Renal pelvis (tissue), 12 donors: ENCODE data around the gene TMED1. TPM values are rescaled to one million over a fixed set of nuclear protein-coding genes. Genes with fewer than 3 reads are reported as not detected.
"Not testable (repeated sequence)": the region's sequence is repeated elsewhere in the genome, so short reads cannot be mapped to it uniquely, and the experiment has no call there.

Experiments used
- DNase-seq: peaks from one replicate; pipeline ENCODE4 v3.0.0-alpha.2; 2013
- long read RNA-seq, 16 experiments: transcript quantifications; one replicate each; lab custom pipeline, GENCODE V29; 2026
- polyA plus RNA-seq, 3 donors: library from polyadenylated mRNA; unstranded; fragments of 120-200 nt; gene quantifications; one replicate each; pipeline ENCODE4 v1.2.1, GENCODE V29; 2013; ENCODE audit not compliant: insufficient read length in 3 of 3

The TMED1 gene
- polyA plus RNA-seq = 10 to 100 TPM; 52.6 to 65.4 (median 64.4) TPM
- long read RNA-seq, donor 1, transcript TMED1-201 (4 exons, 1,340 nt) = major isoform, 33 of 33 reads
- long read RNA-seq, donor 1, partial matches to known transcripts = 0 of 33 reads
- long read RNA-seq, donor 1, other reads (novel, unspliced or antisense) = 0 of 33 reads
- long read RNA-seq, donor 2, transcript TMED1-201 (4 exons, 1,340 nt) = major isoform, 38 of 39 reads
- long read RNA-seq, donor 2, partial matches to known transcripts = 0 of 39 reads
- long read RNA-seq, donor 2, other reads (novel, unspliced or antisense) = 0 of 39 reads
- long read RNA-seq, donor 3, transcript TMED1-201 (4 exons, 1,340 nt) = major isoform, 27 of 32 reads
- long read RNA-seq, donor 3, partial matches to known transcripts = 5 of 32 reads
- long read RNA-seq, donor 3, other reads (novel, unspliced or antisense) = 0 of 32 reads
- long read RNA-seq, donor 4, transcript TMED1-201 (4 exons, 1,340 nt) = major isoform, 28 of 28 reads
- long read RNA-seq, donor 4, partial matches to known transcripts = 0 of 28 reads
- long read RNA-seq, donor 4, other reads (novel, unspliced or antisense) = 0 of 28 reads
- long read RNA-seq, donor 5, transcript TMED1-201 (4 exons, 1,340 nt) = major isoform, 20 of 20 reads
- long read RNA-seq, donor 5, partial matches to known transcripts = 0 of 20 reads
- long read RNA-seq, donor 5, other reads (novel, unspliced or antisense) = 0 of 20 reads
- long read RNA-seq, donor 6, transcript TMED1-201 (4 exons, 1,340 nt) = major isoform, 29 of 29 reads
- long read RNA-seq, donor 6, partial matches to known transcripts = 0 of 29 reads
- long read RNA-seq, donor 6, other reads (novel, unspliced or antisense) = 0 of 29 reads
- long read RNA-seq, donor 7, transcript TMED1-201 (4 exons, 1,340 nt) = major isoform, 40 of 40 reads
- long read RNA-seq, donor 7, partial matches to known transcripts = 0 of 40 reads
- long read RNA-seq, donor 7, other reads (novel, unspliced or antisense) = 0 of 40 reads
- long read RNA-seq, donor 8, transcript TMED1-201 (4 exons, 1,340 nt) = major isoform, 15 of 15 reads
- long read RNA-seq, donor 8, partial matches to known transcripts = 0 of 15 reads
- long read RNA-seq, donor 8, other reads (novel, unspliced or antisense) = 0 of 15 reads
- long read RNA-seq, donor 9, transcript TMED1-201 (4 exons, 1,340 nt) = major isoform, 48 of 53 reads
- long read RNA-seq, donor 9, partial matches to known transcripts = 5 of 53 reads
- long read RNA-seq, donor 9, other reads (novel, unspliced or antisense) = 0 of 53 reads
- long read RNA-seq, donor 10, transcript TMED1-201 (4 exons, 1,340 nt) = major isoform, 37 of 38 reads
- long read RNA-seq, donor 10, partial matches to known transcripts = 0 of 38 reads
- long read RNA-seq, donor 10, other reads (novel, unspliced or antisense) = 0 of 38 reads
- long read RNA-seq, donor 11, transcript TMED1-201 (4 exons, 1,340 nt) = major isoform, 31 of 31 reads
- long read RNA-seq, donor 11, partial matches to known transcripts = 0 of 31 reads
- long read RNA-seq, donor 11, other reads (novel, unspliced or antisense) = 0 of 31 reads
- long read RNA-seq, donor 12, transcript TMED1-201 (4 exons, 1,340 nt) = major isoform, 34 of 36 reads
- long read RNA-seq, donor 12, partial matches to known transcripts = 0 of 36 reads
- long read RNA-seq, donor 12, other reads (novel, unspliced or antisense) = 0 of 36 reads
- long read RNA-seq, donor 13, transcript TMED1-201 (4 exons, 1,340 nt) = major isoform, 16 of 16 reads
- long read RNA-seq, donor 13, partial matches to known transcripts = 0 of 16 reads
- long read RNA-seq, donor 13, other reads (novel, unspliced or antisense) = 0 of 16 reads
- long read RNA-seq, donor 14 = 0 reads
- long read RNA-seq, donor 15 = 0 reads
- long read RNA-seq, donor 16, transcript TMED1-201 (4 exons, 1,340 nt) = major isoform, 40 of 40 reads
- long read RNA-seq, donor 16, partial matches to known transcripts = 0 of 40 reads
- long read RNA-seq, donor 16, other reads (novel, unspliced or antisense) = 0 of 40 reads

GRCh38 chr19:10835754-10836478 is at the start of gene TMED1:
TMED1 (minus strand) TSS chr19:10836212; CDS start chr19:10836191, 21 bp downstream.
- peak; percentile 99 for DNase-seq

- DNase-seq = no peak
These were observed 49.5 kb upstream of the TMED1 start for GRCh38 chr19:10885201-10886169.

GRCh38 chr19:10884274-10884673 is 48.3 kb upstream of the TMED1 start:
- DNase-seq = no peak

GRCh38 chr19:10882108-10882457 is 46.1 kb upstream of the TMED1 start:
- no peak for DNase-seq

GRCh38 chr19:10881403-10882107 is 45.5 kb upstream of the TMED1 start:
- no peak for DNase-seq

- no peak for DNase-seq
These were observed 42.2 kb upstream of the TMED1 start for GRCh38 chr19:10878253-10878652.

- not testable (repeated sequence) for DNase-seq
These were observed 41.6 kb upstream of the TMED1 start for GRCh38 chr19:10877608-10878007.

- no peak for DNase-seq
These were observed 40.6 kb upstream of the TMED1 start for GRCh38 chr19:10876459-10877240.

GRCh38 chr19:10874024-10874423 is 38.0 kb upstream of the TMED1 start:
- DNase-seq = no peak

- DNase-seq = no peak
These were observed 36.6 kb upstream of the TMED1 start for GRCh38 chr19:10872546-10873107.

- DNase-seq = no peak
These were observed 35.9 kb upstream of the TMED1 start for GRCh38 chr19:10871711-10872545.

GRCh38 chr19:10870955-10871603 is 35.1 kb upstream of the TMED1 start, which contains the start of gene CARM1:
CARM1 (plus strand) TSS chr19:10871553; CDS start chr19:10871703, 150 bp downstream.
- DNase-seq = peak; percentile 97

- no peak for DNase-seq
These were observed 34.5 kb upstream of the TMED1 start for GRCh38 chr19:10870501-10870954.

- not testable (repeated sequence) for DNase-seq
These were observed 33.9 kb upstream of the TMED1 start for GRCh38 chr19:10869872-10870311.
